Pericardium fibroblast (primary cell): Measurements from ENCODE around the gene F8A3. TPM values are rescaled to one million over a fixed set of nuclear protein-coding genes. Genes with fewer than 3 reads are reported as not detected.

Experiments
- total RNA-seq: library from RNA; depleted of rRNA; stranded (reverse); fragments of >200 nt; gene quantifications from 2 replicates; pipeline ENCODE4 v1.2.3, GENCODE V29; 2015

The F8A3 gene
- total RNA-seq, result 3.6 and 10.6 TPM in 2 replicates

GRCh38 chrX:155458471-155458870 is at the start of gene F8A3:
Gene F8A3, minus strand, starts transcription at chrX:155458620. Its CDS starts 20 bp downstream, at chrX:155458600.

Other genes starting within 250 kb of the F8A3 start
- 32.0 and 37.3 TPM in 2 replicates for gene VBP1, start 242.2 kb downstream of the F8A3 start, total RNA-seq
- 0.35 and 1.8 TPM in 2 replicates for gene RAB39B, start 194.1 kb downstream of the F8A3 start, total RNA-seq
- gene CLIC2, start 124.0 kb downstream of the F8A3 start, total RNA-seq, result 0.51 and 2.9 TPM in 2 replicates
- gene F8A2, start 76.5 kb downstream of the F8A3 start, total RNA-seq, result not detected in 2 replicates
- 0.09 and 0.47 TPM in 2 replicates for gene SPRY3, start 154.0 kb upstream of the F8A3 start, total RNA-seq
- 7.4 and 15.2 TPM in 2 replicates for gene TMLHE, start 154.3 kb upstream of the F8A3 start, total RNA-seq